ENCODE data around the gene SPNS2.

The SPNS2 gene

GRCh38 chr17:4487820-4488716, 10.6 kb upstream of the SPNS2 start:
- Histone ChIP-seq H3K4me3 (no peak overlapping the region), H3K27me3 (ENCODE audit: low read depth) (no peaks in the 10 kb centered on the region), H3K4me1 (no peaks in the 10 kb centered on the region), H3K36me3 (replicated peaks) (no peaks in the 10 kb centered on the region), H3K9me3 (no peaks in the 10 kb centered on the region)
- DNase-seq (ENCODE audit: low spot score in 2 of 2), result no peak
- in situ Hi-C loops (cut with MboI; ENCODE audit: low sequenced_read_pairs), result no loop called here

- Histone ChIP-seq H3K4me1 (no peaks in the 10 kb centered on the region), H3K4me3 (no peak overlapping the region), H3K36me3 (replicated peaks) (no peaks in the 10 kb centered on the region), H3K9me3 (no peaks in the 10 kb centered on the region), H3K27me3 (ENCODE audit: low read depth) (no peaks in the 10 kb centered on the region)
- no peak for DNase-seq (ENCODE audit: low spot score in 2 of 2)
- in situ Hi-C loops (cut with MboI; ENCODE audit: low sequenced_read_pairs), result no loop called here
Observed at GRCh38 chr17:4488989-4489595, 9.6 kb upstream of the SPNS2 start.

- H3K36me3 ChIP-seq (replicated peaks), result no peaks in the 10 kb centered on the region
- H3K27me3 ChIP-seq (ENCODE audit: low read depth), result no peaks in the 10 kb centered on the region
- in situ Hi-C loops (cut with MboI; ENCODE audit: low sequenced_read_pairs), result no loop called here
- DNase-seq (ENCODE audit: low spot score in 2 of 2), result no peak
- H3K4me1 ChIP-seq, result no peaks in the 10 kb centered on the region
- H3K4me3 ChIP-seq, result no peak overlapping the region
- no peaks in the 10 kb centered on the region for H3K9me3 ChIP-seq
Observed at GRCh38 chr17:4490109-4490591, 8.5 kb upstream of the SPNS2 start.

- no peak for DNase-seq (ENCODE audit: low spot score in 2 of 2)
- no peaks in the 10 kb centered on the region for H3K9me3 ChIP-seq
- H3K4me3 ChIP-seq, result no peak overlapping the region
- no peaks in the 10 kb centered on the region for H3K4me1 ChIP-seq
- in situ Hi-C loops (cut with MboI; ENCODE audit: low sequenced_read_pairs), result no loop called here
- no peaks in the 10 kb centered on the region for H3K36me3 ChIP-seq (replicated peaks)
- H3K27me3 ChIP-seq (ENCODE audit: low read depth), result no peaks in the 10 kb centered on the region
Observed at GRCh38 chr17:4490637-4491061, 8.0 kb upstream of the SPNS2 start.

DNA sequence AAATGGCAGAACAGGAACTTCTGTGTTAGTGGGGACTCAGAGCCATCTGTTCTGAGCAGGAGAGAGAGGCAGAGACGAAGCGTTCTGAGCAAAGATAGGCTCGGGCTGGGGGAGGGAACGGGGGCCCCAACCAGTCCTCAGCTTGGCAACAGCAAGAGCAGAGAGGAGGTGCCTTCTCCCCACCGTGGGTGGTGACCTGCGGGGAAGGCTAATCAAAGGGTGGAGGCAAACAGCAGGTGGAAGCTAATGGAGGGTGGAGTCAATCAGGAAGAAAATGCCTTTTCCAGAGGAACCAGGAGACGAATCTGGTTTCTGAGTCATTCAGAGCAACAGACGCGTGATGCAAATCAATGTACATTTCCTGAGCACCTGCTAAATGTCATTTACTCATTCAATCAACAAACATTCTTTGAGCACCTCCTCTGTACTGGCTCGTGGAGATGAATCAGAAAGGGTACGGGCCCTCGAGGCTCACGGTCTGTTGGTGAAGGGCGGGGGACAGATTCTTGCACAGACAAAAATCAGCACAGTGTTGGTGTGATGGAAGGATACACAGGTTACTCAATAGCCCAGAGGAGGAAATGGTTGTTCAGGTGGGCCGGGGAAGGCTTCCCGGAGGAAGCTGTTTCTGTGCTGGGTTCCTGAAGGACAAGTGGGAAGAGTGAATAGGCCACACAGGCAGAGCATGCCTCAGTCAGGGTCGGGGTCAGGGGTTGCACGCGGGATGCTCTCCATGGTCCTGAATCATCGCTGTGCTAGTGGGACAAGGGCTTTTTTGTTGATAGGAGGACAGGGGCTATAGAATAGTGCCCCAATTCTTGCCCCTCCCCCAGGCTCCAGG, 5.7 kb upstream of the SPNS2 start:
- H3K9me3 ChIP-seq, result no peaks in the 10 kb centered on the region
- H3K4me1 ChIP-seq, result no peaks in the 10 kb centered on the region
- H3K4me3 ChIP-seq, result no peak overlapping the region
- in situ Hi-C loops (cut with MboI; ENCODE audit: low sequenced_read_pairs), result no loop called here
- H3K36me3 ChIP-seq (replicated peaks), result no peaks in the 10 kb centered on the region
- peak; percentile 45 to 86 for DNase-seq (ENCODE audit: low spot score in 2 of 2)
- peaks cover 3% of the 10 kb centered on the region; the same call in 1 of the 2 replicates for H3K27me3 ChIP-seq (ENCODE audit: low read depth)

- no peak for DNase-seq (ENCODE audit: low spot score in 2 of 2)
- Histone ChIP-seq H3K4me1 (no peaks in the 10 kb centered on the region), H3K4me3 (no peak overlapping the region), H3K36me3 (replicated peaks) (no peaks in the 10 kb centered on the region), H3K27me3 (ENCODE audit: low read depth) (peaks cover 33% of the 10 kb centered on the region), H3K9me3 (no peaks in the 10 kb centered on the region)
- in situ Hi-C loops (cut with MboI; ENCODE audit: low sequenced_read_pairs), result no loop called here
Observed at GRCh38 chr17:4497101-4497824, 1.4 kb upstream of the SPNS2 start.

- H3K4me1 ChIP-seq, result no peaks in the 10 kb centered on the region
- H3K27me3 ChIP-seq (ENCODE audit: low read depth), result peaks cover 36% of the 10 kb centered on the region
- no peak overlapping the region for H3K4me3 ChIP-seq
- no peaks in the 10 kb centered on the region for H3K36me3 ChIP-seq (replicated peaks)
- in situ Hi-C loops (cut with MboI; ENCODE audit: low sequenced_read_pairs), result no loop called here
- no peak for DNase-seq (ENCODE audit: low spot score in 2 of 2)
- H3K9me3 ChIP-seq, result no peaks in the 10 kb centered on the region
Observed at GRCh38 chr17:4499431-4500190, 930 bp downstream of the SPNS2 start.

DNA sequence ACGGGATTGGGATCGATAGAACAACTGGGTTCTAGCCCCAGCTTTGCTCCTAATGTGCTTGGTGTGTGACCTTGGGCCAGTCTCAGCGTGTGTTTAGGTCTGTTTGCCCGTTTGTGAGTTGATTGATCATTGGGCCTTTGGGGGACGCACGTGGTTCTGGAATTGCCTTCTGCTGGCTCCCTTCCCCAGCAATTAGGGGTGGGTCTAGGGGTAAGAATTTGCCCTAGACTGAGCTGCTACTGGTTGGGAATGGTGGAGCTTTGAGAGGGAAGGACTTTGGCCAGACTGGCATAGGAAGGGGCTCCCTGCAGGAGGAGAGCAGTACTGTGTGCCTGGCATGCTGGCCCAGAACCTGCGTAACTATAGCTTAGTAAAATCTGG, 1.5 kb downstream of the SPNS2 start:
- no peak for DNase-seq (ENCODE audit: low spot score in 2 of 2)

GRCh38 chr17:4501295-4501949, 2.7 kb downstream of the SPNS2 start:
- Histone ChIP-seq H3K9me3 (no peaks in the 10 kb centered on the region), H3K4me3 (no peak overlapping the region), H3K27me3 (ENCODE audit: low read depth) (peaks cover 36% of the 10 kb centered on the region), H3K4me1 (no peaks in the 10 kb centered on the region), H3K36me3 (replicated peaks) (no peaks in the 10 kb centered on the region)
- in situ Hi-C loops (cut with MboI; ENCODE audit: low sequenced_read_pairs), result no loop called here
- DNase-seq (ENCODE audit: low spot score in 2 of 2), result no peak

More for the DNA sequence above, 1.5 kb downstream of the SPNS2 start:
- in situ Hi-C loops (cut with MboI; ENCODE audit: low sequenced_read_pairs), result no loop called here
- Histone ChIP-seq H3K9me3 (no peaks in the 10 kb centered on the region), H3K4me1 (no peaks in the 10 kb centered on the region), H3K4me3 (no peak overlapping the region), H3K36me3 (replicated peaks) (no peaks in the 10 kb centered on the region), H3K27me3 (ENCODE audit: low read depth) (peaks cover 36% of the 10 kb centered on the region)

DNA sequence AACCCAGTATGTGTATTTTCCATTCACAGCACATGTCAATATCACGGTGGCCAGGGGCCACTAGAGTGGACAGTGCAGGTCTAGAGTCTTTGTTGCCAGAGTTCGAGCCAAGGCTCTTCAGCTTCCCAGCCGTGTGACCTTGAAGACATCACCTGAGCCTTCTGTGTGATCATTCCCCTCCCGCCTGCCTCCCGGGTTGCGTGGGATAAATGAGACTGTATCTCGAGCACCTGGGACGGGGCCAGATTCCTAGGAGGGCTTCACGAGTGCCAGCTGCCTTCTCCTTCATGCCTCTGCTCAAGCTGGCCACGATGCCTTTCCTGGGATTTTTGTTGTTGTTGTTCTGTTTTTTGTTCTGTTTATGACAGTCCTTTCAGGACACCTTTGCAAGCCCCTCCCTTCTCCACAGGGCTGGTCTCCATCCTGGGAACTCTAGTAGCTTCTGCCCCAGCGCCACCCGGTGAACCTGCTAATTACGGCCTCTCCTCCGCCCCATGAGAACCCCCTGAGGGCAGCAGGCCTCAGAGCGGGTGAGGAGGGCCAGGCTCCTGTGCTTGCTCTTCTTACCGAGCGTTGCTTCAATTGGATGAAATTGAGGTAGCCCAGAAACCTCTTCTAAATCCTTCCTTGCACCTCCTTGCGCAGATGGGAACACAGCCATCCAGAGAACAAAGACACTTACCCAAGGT, 3.9 kb downstream of the SPNS2 start:
- Histone ChIP-seq H3K27me3 (ENCODE audit: low read depth) (peaks cover 36% of the 10 kb centered on the region), H3K4me3 (no peak overlapping the region), H3K9me3 (no peaks in the 10 kb centered on the region), H3K4me1 (no peaks in the 10 kb centered on the region), H3K36me3 (replicated peaks) (no peaks in the 10 kb centered on the region)
- in situ Hi-C loops (cut with MboI; ENCODE audit: low sequenced_read_pairs), result no loop called here
- no peak for DNase-seq (ENCODE audit: low spot score in 2 of 2)

DNA sequence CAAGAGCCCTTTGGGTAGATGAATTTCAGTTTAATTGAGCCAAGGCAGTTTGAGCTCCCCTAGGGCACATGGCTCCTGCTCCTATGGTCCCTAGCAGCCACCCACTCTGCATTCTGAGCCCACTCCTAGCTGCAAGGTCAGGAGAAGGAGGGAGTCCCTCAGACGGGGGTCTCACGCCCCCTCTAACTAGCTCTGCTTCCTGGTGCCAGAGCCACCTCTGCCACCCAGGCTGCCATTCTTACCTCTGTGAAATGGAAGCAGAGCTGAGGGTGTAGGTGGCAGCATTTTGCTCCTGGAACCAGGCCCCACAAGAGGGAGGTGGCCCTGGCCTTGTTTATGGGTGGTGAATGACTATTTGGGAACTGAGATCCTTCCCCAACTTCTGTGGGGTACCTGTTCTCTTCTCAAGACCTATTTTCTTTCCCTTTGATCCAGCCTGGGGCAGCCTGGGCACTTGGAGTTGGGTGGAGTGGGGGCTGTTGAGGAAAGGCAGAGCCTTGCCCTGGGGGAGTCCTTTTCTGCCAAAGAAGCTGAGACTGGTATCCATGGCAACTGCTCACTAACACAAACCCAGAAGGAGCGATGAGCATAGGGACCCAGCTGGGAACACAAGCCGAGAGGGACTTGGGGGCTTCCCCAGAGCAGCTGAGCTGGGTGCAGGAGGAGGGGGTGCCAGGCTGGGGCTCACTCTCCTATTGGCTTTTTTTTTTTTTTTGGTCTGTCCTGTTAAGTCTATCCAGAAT, 4.8 kb downstream of the SPNS2 start:
- Histone ChIP-seq H3K4me3 (no peak overlapping the region), H3K27me3 (ENCODE audit: low read depth) (peaks cover 30% of the 10 kb centered on the region), H3K9me3 (no peaks in the 10 kb centered on the region), H3K4me1 (no peaks in the 10 kb centered on the region), H3K36me3 (replicated peaks) (no peaks in the 10 kb centered on the region)
- no peak for DNase-seq (ENCODE audit: low spot score in 2 of 2)
- in situ Hi-C loops (cut with MboI; ENCODE audit: low sequenced_read_pairs), result no loop called here

All from HAP-1 (cell line).